Activated CD4-positive, CD25-positive, alpha-beta regulatory T cell treated with anti-CD3 and anti-CD28 coated beads, Interleukin-2, amount 50 U/mL, for 24 hours (primary cell): Measurements from ENCODE around the gene CRTAC1.
A peak's percentile ranks its signal among the peaks of the same experiment; 100 is the strongest.

Source experiments
- ATAC-seq, 2 donors: fragments of 150-1000 bp; cut with Tn5 transposase; one replicate each; pipeline ENCODE4 v1.10.0; 2021; ENCODE audit warnings: mild to moderate bottlenecking in 1 of 2, moderate library complexity in 1 of 2

Gene CRTAC1

GRCh38 chr10:97922022-97922758 lies 108.2 kb downstream of the CRTAC1 start:
- ATAC-seq: no peak

GRCh38 chr10:97921581-97922021 lies 108.8 kb downstream of the CRTAC1 start:
- ATAC-seq: no peak

GRCh38 chr10:97920865-97921264 lies 109.6 kb downstream of the CRTAC1 start:
- ATAC-seq: no peak

- no peak for ATAC-seq
These were observed 111.4 kb downstream of the CRTAC1 start for GRCh38 chr10:97919012-97919411.

GRCh38 chr10:97916586-97916985 lies 113.8 kb downstream of the CRTAC1 start:
- no peak for ATAC-seq

GRCh38 chr10:97915346-97916131 lies 114.9 kb downstream of the CRTAC1 start:
- ATAC-seq: no peak

GRCh38 chr10:97914837-97915211 lies 115.6 kb downstream of the CRTAC1 start:
- peak; percentile 75 to 80 for ATAC-seq

- no peak for ATAC-seq
These were observed 116.1 kb downstream of the CRTAC1 start for GRCh38 chr10:97914171-97914836.

GRCh38 chr10:97913614-97914013 lies 116.8 kb downstream of the CRTAC1 start:
- no peak for ATAC-seq

GRCh38 chr10:97913193-97913592 lies 117.2 kb downstream of the CRTAC1 start:
- ATAC-seq: no peak

GRCh38 chr10:97911217-97911616 lies 119.2 kb downstream of the CRTAC1 start:
- no peak for ATAC-seq

GRCh38 chr10:97910661-97911060 lies 119.8 kb downstream of the CRTAC1 start:
- ATAC-seq: no peak

- ATAC-seq: no peak
These were observed 122.6 kb downstream of the CRTAC1 start for GRCh38 chr10:97907830-97908229.

GRCh38 chr10:97907211-97907610 lies 123.2 kb downstream of the CRTAC1 start:
- no peak for ATAC-seq

GRCh38 chr10:97905276-97905675 lies 125.1 kb downstream of the CRTAC1 start:
- no peak for ATAC-seq

GRCh38 chr10:97904576-97904975 lies 125.8 kb downstream of the CRTAC1 start:
- ATAC-seq: no peak

- no peak for ATAC-seq
These were observed 126.4 kb downstream of the CRTAC1 start for GRCh38 chr10:97904018-97904381.

GRCh38 chr10:97903128-97904017 lies 127.0 kb downstream of the CRTAC1 start:
- no peak for ATAC-seq

- no peak for ATAC-seq
These were observed 129.0 kb downstream of the CRTAC1 start for GRCh38 chr10:97901381-97901780.

GRCh38 chr10:97898429-97898828 lies 132.0 kb downstream of the CRTAC1 start:
- ATAC-seq: no peak

- no peak for ATAC-seq
These were observed 133.6 kb downstream of the CRTAC1 start for GRCh38 chr10:97896756-97897358.

GRCh38 chr10:97895915-97896314 lies 134.5 kb downstream of the CRTAC1 start:
- no peak for ATAC-seq
